Measurements from ENCODE around the gene TBC1D3D.
"Not testable (repeated sequence)": the region's sequence is repeated elsewhere in the genome, so short reads cannot be mapped to it uniquely, and the experiment has no call there.

TBC1D3D gene

GRCh38 chr17:38003676-38004075 lies at the start of gene TBC1D3D:
Gene TBC1D3D, plus strand, starts transcription at chr17:38003976. Its CDS starts 1,585 bp downstream, at chr17:38005561.
- not testable (repeated sequence) for DNase-seq (ENCODE audit: low read depth, low spot score)

- not testable (repeated sequence) for DNase-seq (ENCODE audit: low read depth, low spot score)
Measured at GRCh38 chr17:37988960-37989359, 14.8 kb upstream of the TBC1D3D start, which contains the start of gene TBC1D3L. Gene TBC1D3L, minus strand, starts transcription at chr17:37989060. Its CDS starts 1,540 bp downstream, at chr17:37987520.

All from activated CD4-positive, CD25-positive, alpha-beta regulatory T cell treated with anti-CD3 and anti-CD28 coated beads, Interleukin-2, amount 50 U/mL, for 16 hours (primary cell).